ENCODE measurements around the gene PPP1R12A.

The PPP1R12A gene

GRCh38 chr12:79935624-79936345, 888 bp upstream of the PPP1R12A start:
- DNase-seq, result no peak

- DNase-seq, result no peak
Observed at GRCh38 chr12:79934281-79935020, 446 bp downstream of the PPP1R12A start.

- peak; percentile 11 for DNase-seq
Observed at GRCh38 chr12:79933532-79934264, 1.2 kb downstream of the PPP1R12A start.

GRCh38 chr12:79933043-79933442, 1.9 kb downstream of the PPP1R12A start:
- DNase-seq, result no peak

GRCh38 chr12:79932357-79932756, 2.5 kb downstream of the PPP1R12A start:
- no peak for DNase-seq

GRCh38 chr12:79929065-79929464, 5.8 kb downstream of the PPP1R12A start:
- no peak for DNase-seq

- DNase-seq, result peak; percentile 52
Observed at GRCh38 chr12:79927772-79928474, 7.0 kb downstream of the PPP1R12A start.

GRCh38 chr12:79926951-79927350, 7.9 kb downstream of the PPP1R12A start:
- DNase-seq, result no peak

GRCh38 chr12:79925492-79925891, 9.4 kb downstream of the PPP1R12A start:
- no peak for DNase-seq

GRCh38 chr12:79921786-79922185, 13.1 kb downstream of the PPP1R12A start:
- no peak for DNase-seq

- DNase-seq, result no peak
Observed at GRCh38 chr12:79920421-79921238, 14.3 kb downstream of the PPP1R12A start.

GRCh38 chr12:79919762-79920161, 15.1 kb downstream of the PPP1R12A start:
- DNase-seq, result no peak

- DNase-seq, result no peak
Observed at GRCh38 chr12:79916826-79917225, 18.1 kb downstream of the PPP1R12A start.

- no peak for DNase-seq
Observed at GRCh38 chr12:79911889-79912656, 22.8 kb downstream of the PPP1R12A start.

- DNase-seq, result no peak
Observed at GRCh38 chr12:79908366-79908765, 26.5 kb downstream of the PPP1R12A start.

- DNase-seq, result no peak
Observed at GRCh38 chr12:79901506-79901905, 33.4 kb downstream of the PPP1R12A start.

GRCh38 chr12:79900951-79901350, 33.9 kb downstream of the PPP1R12A start:
- no peak for DNase-seq

GRCh38 chr12:79900199-79900598, 34.7 kb downstream of the PPP1R12A start:
- DNase-seq, result no peak

GRCh38 chr12:79897617-79898016, 37.3 kb downstream of the PPP1R12A start:
- no peak for DNase-seq

- no peak for DNase-seq
Observed at GRCh38 chr12:79895804-79896203, 39.1 kb downstream of the PPP1R12A start.

- DNase-seq, result no peak
Observed at GRCh38 chr12:79895071-79895470, 39.8 kb downstream of the PPP1R12A start.

All from activated gamma-delta T cell treated with Interleukin-2 at 50 U/mL for 16 hours (primary cell).